ENCODE data around the gene ARSG. TPM values are rescaled to one million over a fixed set of nuclear protein-coding genes. Genes with fewer than 3 reads are reported as not detected.

ARSG gene
- total and polyA plus RNA-seq, 2 of the 4 experiments (the other 2 are of a cell fraction), result 2.9 to 3.0 TPM

- Histone ChIP-seq H3K4me2 (ENCODE audit: low read depth, low read length) (peak overlapping the region; percentile 83), H4K5ac (ENCODE audit: low read depth, low read length) (no peak overlapping the region), H3K18ac (ENCODE audit: low read depth, low read length) (no peak overlapping the region), H3K14ac (replicated peaks; ENCODE audit: low read depth, low read length) (no peak overlapping the region), H2BK5ac (ENCODE audit: low read depth, low read length, poor library complexity, severe bottlenecking) (no peak overlapping the region), H3K4ac (ENCODE audit: low read depth, low read length) (no peak overlapping the region), H4K91ac (ENCODE audit: insufficient read depth, low read depth, low read length) (no peak overlapping the region), H3K9me3 (ENCODE audit: control insufficient read depth, insufficient read depth, low read length) (no peaks in the 10 kb centered on the region), H2BK120ac (ENCODE audit: low read depth, low read length) (no peak overlapping the region), H2BK15ac (ENCODE audit: low read depth, low read length) (no peak overlapping the region), H3K36me3 (ENCODE audit: control insufficient read depth, insufficient read depth, low read length) (no peaks in the 10 kb centered on the region), H2BK20ac (ENCODE audit: low read depth, low read length) (no peak overlapping the region), H3K56ac (ENCODE audit: extremely low read depth, insufficient read depth, low read length) (0 out of 2 replicates have a peak overlapping the region, but pooled peaks have one; percentile 7), H4K20me1 (ENCODE audit: insufficient read depth, low read length) (peaks cover 22% of the 10 kb centered on the region; the same call in 1 of the 2 replicates), H3K4me3 (ENCODE audit: insufficient read depth, low read depth, low read length) (peak overlapping the region; percentile 65; the same call in 1 of the 2 replicates), H3K9me1 (ENCODE audit: insufficient read depth, low read length) (no peaks in the 10 kb centered on the region), H3K9ac (ENCODE audit: low read depth, low read length) (0 out of 2 replicates have a peak overlapping the region, but pooled peaks have one; percentile 32), H3K4me1 (ENCODE audit: control insufficient read depth, insufficient read depth, low read length) (peaks cover 2% of the 10 kb centered on the region; the same call in 1 of the 2 replicates), H3K27ac (ENCODE audit: insufficient read depth, low read length) (no peak overlapping the region), H3K23ac (ENCODE audit: low read depth, low read length) (peak overlapping the region; percentile 39; the same call in 1 of the 2 replicates), H2AK5ac (ENCODE audit: low read depth, low read length) (no peak overlapping the region), H3K27me3 (ENCODE audit: control insufficient read depth, insufficient read depth, low read length) (peaks cover 2% of the 10 kb centered on the region; the same call in 1 of the 2 replicates), H3K79me1 (ENCODE audit: low read depth in 1 of 2, low read length in 2 of 2) (peaks cover 6 to 32% of the 10 kb centered on the region in 2 experiments; a peak in 2 of 4 replicates), H2AFZ (replicated peaks; ENCODE audit: low read length, poor library complexity) (no peak overlapping the region), H2AK9ac (replicated peaks; ENCODE audit: low read depth, low read length, poor library complexity) (no peak overlapping the region), H4K8ac (ENCODE audit: low read depth in 2 of 2, low read length in 2 of 2) (no peak overlapping the region)
- ChIA-PET POLR2A (ENCODE audit: unreplicated experiment) (no interaction called here), CTCF (interaction anchor here (0.9 to 2.5 kb wide), 4 partner anchors 17 to 286 kb away, joined by 3 to 15 read pairs (median 4); no protein-coding TSS in a partner anchor)
- TF ChIP-seq FOS (IDR thresholded peaks at IDR 0.05; ENCODE audit: low read depth, low read length), result no peak
- no peak for TF ChIP-seq RFX5 (IDR thresholded peaks at IDR 0.05; ENCODE audit: low read depth, low read length)
- TF ChIP-seq MXI1 (IDR thresholded peaks at IDR 0.05; ENCODE audit: borderline replicate concordance, low read depth, low read length), result no peak
- TF ChIP-seq RCOR1 (IDR thresholded peaks at IDR 0.05; ENCODE audit: insufficient replicate concordance, low read length), result no peak
- no peak for TF ChIP-seq RAD21 (IDR thresholded peaks at IDR 0.05; ENCODE audit: low read length)
- TF ChIP-seq, protein P1, sequence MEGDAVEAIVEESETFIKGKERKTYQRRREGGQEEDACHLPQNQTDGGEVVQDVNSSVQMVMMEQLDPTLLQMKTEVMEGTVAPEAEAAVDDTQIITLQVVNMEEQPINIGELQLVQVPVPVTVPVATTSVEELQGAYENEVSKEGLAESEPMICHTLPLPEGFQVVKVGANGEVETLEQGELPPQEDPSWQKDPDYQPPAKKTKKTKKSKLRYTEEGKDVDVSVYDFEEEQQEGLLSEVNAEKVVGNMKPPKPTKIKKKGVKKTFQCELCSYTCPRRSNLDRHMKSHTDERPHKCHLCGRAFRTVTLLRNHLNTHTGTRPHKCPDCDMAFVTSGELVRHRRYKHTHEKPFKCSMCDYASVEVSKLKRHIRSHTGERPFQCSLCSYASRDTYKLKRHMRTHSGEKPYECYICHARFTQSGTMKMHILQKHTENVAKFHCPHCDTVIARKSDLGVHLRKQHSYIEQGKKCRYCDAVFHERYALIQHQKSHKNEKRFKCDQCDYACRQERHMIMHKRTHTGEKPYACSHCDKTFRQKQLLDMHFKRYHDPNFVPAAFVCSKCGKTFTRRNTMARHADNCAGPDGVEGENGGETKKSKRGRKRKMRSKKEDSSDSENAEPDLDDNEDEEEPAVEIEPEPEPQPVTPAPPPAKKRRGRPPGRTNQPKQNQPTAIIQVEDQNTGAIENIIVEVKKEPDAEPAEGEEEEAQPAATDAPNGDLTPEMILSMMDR (conservative IDR thresholded peaks at IDR 0.05; ENCODE audit: low read depth, low read length), result no peak
- TF ChIP-seq, protein P2, sequence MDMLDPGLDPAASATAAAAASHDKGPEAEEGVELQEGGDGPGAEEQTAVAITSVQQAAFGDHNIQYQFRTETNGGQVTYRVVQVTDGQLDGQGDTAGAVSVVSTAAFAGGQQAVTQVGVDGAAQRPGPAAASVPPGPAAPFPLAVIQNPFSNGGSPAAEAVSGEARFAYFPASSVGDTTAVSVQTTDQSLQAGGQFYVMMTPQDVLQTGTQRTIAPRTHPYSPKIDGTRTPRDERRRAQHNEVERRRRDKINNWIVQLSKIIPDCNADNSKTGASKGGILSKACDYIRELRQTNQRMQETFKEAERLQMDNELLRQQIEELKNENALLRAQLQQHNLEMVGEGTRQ (IDR thresholded peaks at IDR 0.05; ENCODE audit: low read depth, low read length), result no peak
- TF ChIP-seq MAFK (IDR thresholded peaks at IDR 0.05; ENCODE audit: low read depth, low read length), result no peak
- no peak for TF ChIP-seq CHD1 (IDR thresholded peaks at IDR 0.05; ENCODE audit: low read depth, low read length)
- no peak for TF ChIP-seq POLR2A (IDR thresholded peaks at IDR 0.05; ENCODE audit: low read depth, low read length)
- TF ChIP-seq CEBPB (IDR thresholded peaks at IDR 0.05; ENCODE audit: low read depth, low read length), result no peak
- no peak for TF ChIP-seq ELK1 (IDR thresholded peaks at IDR 0.05; ENCODE audit: borderline replicate concordance, low read depth, low read length)
- in situ Hi-C loops (cut with MboI; ENCODE audit: low sequenced_read_pairs), result loop anchor here (25.0 kb wide), 1 partner anchor 496 kb away; no protein-coding TSS in a partner anchor
- ATAC-seq (ENCODE audit: low read depth) (no peak), DNase-seq (no peak)
- no CpG with 5 or more reads among the region's 12 CpGs for WGBS, 2 experiments (ENCODE audit: extremely low coverage in 2 of 2, insufficient read length in 1 of 2)
- dilution Hi-C loops (cut with HindIII; ENCODE audit: low sequenced_read_pairs, unreplicated experiment), result no loop called here
- intact Hi-C loops (cut with micrococcal nuclease), result loop anchor here (5.0 kb wide), 1 partner anchor 76 kb away; no protein-coding TSS in a partner anchor
- BruUV-seq (replicated peaks), result no TSS peak
Observed at GRCh38 chr17:68458260-68459036, 167.2 kb downstream of the ARSG start.

Measured in IMR-90 (cell line).